Karpas-422 (cell line): Measurements from ENCODE around the gene FGF16. TPM values are rescaled to one million over a fixed set of nuclear protein-coding genes. Genes with fewer than 3 reads are reported as not detected.
"Not testable (repeated sequence)": the region's sequence is repeated elsewhere in the genome, so short reads cannot be mapped to it uniquely, and the experiment has no call there.

Experiments used
- DNase-seq: peaks from one replicate; pipeline ENCODE4 v3.0.0-alpha.2; 2015
- H2AFZ ChIP-seq: fragments of 200-600 bp; sonication (generic); 2 replicates; pipeline ENCODE4 v1.6.1; 2014; ENCODE audit warnings: antibody characterized with exemption, low read length, mixed read lengths
- H3K27ac ChIP-seq: fragments of 200-600 bp; sonication (generic); 2 replicates; pipeline ENCODE4 v1.5.1; 2014; ENCODE audit warnings: mild to moderate bottlenecking, low read length, moderate library complexity
- H3K27me3 ChIP-seq: fragments of 200-600 bp; sonication (generic); 2 replicates; pipeline ENCODE4 v1.6.1; 2014; ENCODE audit warnings: low read length, mixed read lengths
- H3K36me3 ChIP-seq: fragments of 200-600 bp; sonication (generic); 2 replicates; pipeline ENCODE4 v1.6.1; 2014; ENCODE audit warnings: low read length, mixed read lengths; ENCODE audit not compliant: insufficient read depth
- H3K4me1 ChIP-seq: fragments of 200-600 bp; sonication (generic); 2 replicates; pipeline ENCODE4 v1.6.1; 2014; ENCODE audit warnings: mild to moderate bottlenecking, low read length, mixed read lengths
- H3K4me2 ChIP-seq: fragments of 200-600 bp; sonication (generic); 2 replicates; pipeline ENCODE4 v1.6.1; 2014; ENCODE audit warnings: low read length, low read depth, mild to moderate bottlenecking; ENCODE audit not compliant: poor library complexity, severe bottlenecking
- H3K4me3 ChIP-seq: fragments of 200-600 bp; sonication (generic); 2 replicates; pipeline ENCODE4 v1.5.1; 2014; ENCODE audit warnings: mild to moderate bottlenecking, antibody characterized with exemption, low read length, mixed read lengths
- H3K79me2 ChIP-seq: fragments of 200-600 bp; sonication (generic); 2 replicates; pipeline ENCODE4 v1.6.1; 2014; ENCODE audit warnings: mild to moderate bottlenecking, low read length, mixed read lengths
- H3K9ac ChIP-seq: fragments of 200-600 bp; sonication (generic); 2 replicates; pipeline ENCODE4 v1.6.0; 2014; ENCODE audit warnings: low read length
- H3K9me2 ChIP-seq: fragments of 200-600 bp; sonication (generic), shearing (Covaris generic); replicated peaks from 2 replicates; pipeline ENCODE4 v1.6.0; 2014; ENCODE audit warnings: mild to moderate bottlenecking, low read length, moderate library complexity; ENCODE audit not compliant: insufficient read depth
- H3K9me3 ChIP-seq: fragments of 300-700, 200-600 bp; sonication (generic); 2 replicates; pipeline ENCODE4 v1.6.1; 2014; ENCODE audit warnings: low read length, mixed read lengths
- H4K20me1 ChIP-seq: fragments of 200-600 bp; sonication (generic); 2 replicates; pipeline ENCODE4 v1.6.1; 2014; ENCODE audit warnings: mild to moderate bottlenecking, antibody characterized with exemption, low read length, low read depth; ENCODE audit not compliant: insufficient read depth
- total RNA-seq: library from RNA; depleted of rRNA; stranded (reverse); fragments of >200 nt; shearing (Covaris generic); gene quantifications from 2 replicates; pipeline ENCODE4 v1.2.3, GENCODE V29; 2014; ENCODE audit warnings: low replicate concordance; rRNA removed

The FGF16 gene
- total RNA-seq, result not detected in 2 replicates

DNA sequence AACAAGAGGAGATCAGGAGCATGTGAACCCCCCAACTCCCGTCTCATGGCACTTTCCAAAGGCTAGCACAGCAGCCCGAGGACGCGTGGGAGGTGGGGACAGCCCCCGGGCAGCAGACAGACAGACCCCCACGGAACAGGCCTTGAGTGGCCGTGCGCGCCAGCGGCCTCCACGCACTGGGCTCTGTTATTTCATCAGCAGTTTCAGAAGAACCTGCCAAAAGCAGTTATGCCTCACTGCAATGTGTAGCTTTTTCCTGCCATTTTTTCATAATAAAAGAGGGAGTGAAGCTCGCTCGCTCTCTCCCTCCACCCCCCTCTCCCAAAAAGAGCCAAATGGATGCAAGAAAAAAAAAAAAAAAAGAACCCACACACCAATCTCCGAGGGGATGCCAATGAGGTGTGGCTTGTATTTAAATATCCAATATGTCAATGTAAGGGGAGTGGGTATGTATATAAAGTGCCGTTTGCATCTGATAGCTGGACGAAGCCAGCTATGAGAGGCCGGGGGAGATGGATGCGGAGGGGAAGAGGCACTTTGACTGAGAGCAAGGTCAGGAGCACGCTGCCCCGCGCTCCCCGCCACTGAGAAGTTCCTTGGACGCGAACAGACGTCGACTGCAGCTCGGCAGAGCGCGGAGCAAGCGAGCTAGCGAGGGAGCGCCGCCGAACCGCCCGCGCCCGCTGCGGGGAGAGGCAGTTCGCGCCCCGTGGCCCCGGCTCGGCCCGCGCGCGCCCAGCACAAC lies at the start of gene FGF16:
Gene FGF16 (plus strand): TSS at position 482 of the 745 bp plus-strand sequence. CDS start 286 bp downstream, outside the sequence.
- Histone ChIP-seq H3K79me2 (no peaks in the 10 kb centered on the region), H3K9ac (no peak within 1 kb of the TSS), H3K36me3 (no peaks in the 10 kb centered on the region), H3K4me3 (no peak within 1 kb of the TSS), H3K4me2 (no peak within 1 kb of the TSS), H3K27ac (no peak within 1 kb of the TSS), H4K20me1 (no peaks in the 10 kb centered on the region), H2AFZ (no peak within 1 kb of the TSS), H3K4me1 (peaks cover 11% of the 10 kb centered on the region), H3K27me3 (no peaks in the 10 kb centered on the region), H3K9me3 (no peaks in the 10 kb centered on the region), H3K9me2 (no peaks in the 10 kb centered on the region)
- DNase-seq, result no peak

DNA sequence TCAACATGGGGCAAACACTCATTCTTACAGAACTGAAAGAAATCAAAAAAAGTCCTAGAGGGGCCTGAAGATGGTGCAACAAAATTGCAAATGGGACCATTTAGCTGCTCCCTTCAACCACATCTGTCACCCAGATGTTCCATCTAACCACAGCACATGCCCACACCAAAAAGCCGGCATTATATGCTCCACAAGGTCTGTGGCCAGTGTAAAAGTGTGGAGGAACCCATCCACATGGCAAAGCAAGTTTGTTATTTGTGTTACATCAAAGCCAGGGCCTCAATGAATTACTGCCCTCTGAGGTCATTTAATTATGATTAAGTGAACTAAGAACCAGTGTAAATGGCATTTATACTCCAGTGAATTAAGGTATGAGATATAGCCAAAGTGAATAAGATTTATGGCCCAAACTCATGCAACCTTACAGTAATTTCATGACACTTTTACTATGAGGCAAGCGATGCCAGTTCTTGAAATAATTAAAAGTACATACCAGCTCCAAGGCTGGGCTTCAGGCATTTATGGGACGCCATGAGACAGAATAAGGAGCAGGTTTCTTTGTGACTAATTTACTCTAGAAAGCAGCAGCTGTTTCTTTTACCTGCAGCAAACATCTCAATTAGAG lies 48.7 kb upstream of the FGF16 start:
- Histone ChIP-seq H3K9me2 (no peaks in the 10 kb centered on the region), H3K4me1 (no peaks in the 10 kb centered on the region), H3K9ac (no peak overlapping the region), H3K4me3 (no peak overlapping the region), H3K9me3 (no peaks in the 10 kb centered on the region), H2AFZ (no peak overlapping the region), H3K4me2 (no peak overlapping the region), H3K27ac (no peak overlapping the region), H3K27me3 (no peaks in the 10 kb centered on the region), H3K79me2 (no peaks in the 10 kb centered on the region), H3K36me3 (no peaks in the 10 kb centered on the region), H4K20me1 (no peaks in the 10 kb centered on the region)
- DNase-seq, result no peak

DNA sequence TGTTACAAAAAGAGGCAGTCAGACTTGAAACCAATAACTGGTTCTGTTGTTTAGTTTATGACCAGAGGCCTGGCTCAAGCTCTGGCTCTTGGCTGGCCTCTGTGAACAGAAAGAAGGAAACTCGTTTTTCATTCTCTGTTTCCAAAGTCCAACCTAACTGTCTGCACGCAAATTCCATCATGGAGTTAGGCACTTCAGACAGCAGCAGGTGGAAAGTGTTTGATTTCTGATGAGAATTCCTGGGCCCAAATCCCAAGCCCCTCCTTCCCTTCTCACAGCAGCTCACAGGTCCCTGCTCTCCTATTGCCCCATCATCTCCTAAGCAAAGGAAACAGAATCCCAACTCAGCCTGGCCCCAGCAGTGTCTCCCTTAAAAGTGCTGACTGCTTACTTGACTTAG lies 42.8 kb upstream of the FGF16 start:
- Histone ChIP-seq H3K79me2 (no peaks in the 10 kb centered on the region), H2AFZ (no peak overlapping the region), H3K9me2 (no peaks in the 10 kb centered on the region), H3K9me3 (no peaks in the 10 kb centered on the region), H3K4me3 (no peak overlapping the region), H3K27me3 (no peaks in the 10 kb centered on the region), H3K36me3 (no peaks in the 10 kb centered on the region), H4K20me1 (no peaks in the 10 kb centered on the region), H3K4me2 (no peak overlapping the region), H3K9ac (no peak overlapping the region), H3K27ac (no peak overlapping the region), H3K4me1 (no peaks in the 10 kb centered on the region)
- DNase-seq, result no peak

DNA sequence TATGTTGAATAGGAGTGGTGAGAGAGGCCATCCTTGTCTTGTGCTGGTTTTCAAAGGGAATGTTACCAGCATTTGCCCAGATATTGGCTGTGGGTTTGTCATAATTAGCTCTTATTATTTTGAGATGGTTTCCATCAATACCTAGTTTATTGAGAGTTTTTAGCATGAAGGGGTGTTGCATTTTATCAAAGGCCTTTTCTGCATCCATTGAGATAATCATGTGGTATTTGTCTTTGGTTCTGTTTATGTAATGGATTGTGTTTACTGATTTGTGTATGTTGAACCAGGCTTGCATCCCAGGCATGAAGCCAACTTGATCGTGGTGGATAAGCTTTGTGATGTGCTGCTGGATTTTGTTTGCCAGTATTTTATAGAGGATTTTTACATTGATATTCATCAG lies 39.4 kb upstream of the FGF16 start:
- H3K36me3 ChIP-seq, H3K9me3 ChIP-seq, H3K9me2 ChIP-seq, H3K27me3 ChIP-seq, H3K4me1 ChIP-seq, H3K4me2 ChIP-seq, H3K27ac ChIP-seq, DNase-seq, H3K9ac ChIP-seq, H3K4me3 ChIP-seq, H2AFZ ChIP-seq, H4K20me1 ChIP-seq, H3K79me2 ChIP-seq: not testable (repeated sequence)

DNA sequence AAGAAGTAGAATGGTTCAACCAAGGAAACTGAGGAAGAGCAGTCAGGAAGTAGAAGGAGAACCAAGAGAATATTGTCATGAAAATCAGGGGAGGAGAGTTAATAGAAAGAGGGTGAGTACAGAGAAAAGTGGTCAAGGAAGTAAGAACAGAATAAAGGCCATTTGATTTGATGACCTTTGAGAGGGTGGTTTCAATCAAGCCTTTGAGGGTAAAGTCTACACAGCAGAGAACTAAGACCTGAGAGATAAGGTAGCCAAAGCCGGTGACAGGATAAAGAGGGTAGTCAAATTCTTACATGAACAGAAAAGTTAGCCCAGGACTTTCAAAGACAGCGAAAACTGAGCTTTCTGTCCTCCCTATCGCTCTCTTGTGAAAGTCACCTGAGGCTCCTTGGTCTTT lies 34.6 kb upstream of the FGF16 start:
- Histone ChIP-seq H3K4me2 (no peak overlapping the region), H3K4me1 (no peaks in the 10 kb centered on the region), H3K27ac (no peak overlapping the region), H3K4me3 (no peak overlapping the region), H2AFZ (no peak overlapping the region), H3K79me2 (no peaks in the 10 kb centered on the region), H4K20me1 (no peaks in the 10 kb centered on the region), H3K9me2 (no peaks in the 10 kb centered on the region), H3K36me3 (no peaks in the 10 kb centered on the region), H3K27me3 (no peaks in the 10 kb centered on the region), H3K9ac (no peak overlapping the region), H3K9me3 (no peaks in the 10 kb centered on the region)
- no peak for DNase-seq

DNA sequence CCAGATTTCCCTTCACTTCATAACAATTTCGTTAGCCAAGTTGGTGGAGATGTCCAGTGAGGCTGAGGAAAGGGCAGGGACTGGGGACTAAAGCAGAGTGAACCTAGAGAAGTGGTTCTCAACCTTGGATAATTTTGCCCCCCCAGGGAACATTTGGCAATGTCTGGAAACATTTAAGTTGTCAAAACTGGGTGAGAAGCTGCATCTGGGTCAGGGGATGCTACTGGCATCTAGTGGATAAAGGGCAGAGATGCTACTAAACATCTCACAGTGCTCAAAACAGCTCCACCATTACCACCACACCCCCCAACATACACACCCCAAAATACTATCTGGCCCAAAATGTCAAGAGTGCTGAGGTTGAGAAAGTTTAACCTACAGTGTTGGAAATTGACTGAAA lies 32.0 kb upstream of the FGF16 start:
- no peaks in the 10 kb centered on the region for H3K9me2 ChIP-seq
- H4K20me1 ChIP-seq, result no peaks in the 10 kb centered on the region
- H3K27ac ChIP-seq, result no peak overlapping the region
- H3K27me3 ChIP-seq, result no peaks in the 10 kb centered on the region
- H3K4me3 ChIP-seq, result no peak overlapping the region
- H3K9me3 ChIP-seq, result no peaks in the 10 kb centered on the region
- no peak overlapping the region for H2AFZ ChIP-seq
- H3K36me3 ChIP-seq, result no peaks in the 10 kb centered on the region
- peak; percentile 43 for DNase-seq
- H3K4me2 ChIP-seq, result no peak overlapping the region
- H3K4me1 ChIP-seq, result no peaks in the 10 kb centered on the region
- no peak overlapping the region for H3K9ac ChIP-seq
- no peaks in the 10 kb centered on the region for H3K79me2 ChIP-seq

DNA sequence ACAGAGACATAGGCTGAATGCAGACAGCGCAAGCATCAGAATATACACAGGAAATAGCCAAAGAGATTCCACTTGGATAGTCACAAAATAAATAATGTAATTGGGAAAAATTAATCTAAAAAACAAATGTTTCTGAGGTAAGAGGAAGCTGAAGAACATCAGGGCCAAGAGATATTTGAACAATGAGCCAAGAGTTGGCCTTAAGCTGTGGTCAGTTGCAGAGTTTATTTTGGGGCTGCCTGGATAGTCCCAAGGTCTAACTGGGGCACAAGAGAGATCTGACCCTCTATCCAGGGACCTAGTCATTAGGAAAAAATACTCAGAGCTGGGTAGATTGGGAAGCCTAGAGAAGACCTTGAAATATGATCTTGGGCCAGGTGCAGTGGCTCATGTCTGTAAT lies 31.3 kb upstream of the FGF16 start:
- DNase-seq, result no peak
- Histone ChIP-seq H3K9ac (no peak overlapping the region), H3K27ac (no peak overlapping the region), H3K79me2 (no peaks in the 10 kb centered on the region), H3K4me1 (no peaks in the 10 kb centered on the region), H3K9me2 (no peaks in the 10 kb centered on the region), H3K36me3 (no peaks in the 10 kb centered on the region), H3K4me3 (no peak overlapping the region), H3K4me2 (no peak overlapping the region), H2AFZ (no peak overlapping the region), H4K20me1 (no peaks in the 10 kb centered on the region), H3K27me3 (no peaks in the 10 kb centered on the region), H3K9me3 (no peaks in the 10 kb centered on the region)

DNA sequence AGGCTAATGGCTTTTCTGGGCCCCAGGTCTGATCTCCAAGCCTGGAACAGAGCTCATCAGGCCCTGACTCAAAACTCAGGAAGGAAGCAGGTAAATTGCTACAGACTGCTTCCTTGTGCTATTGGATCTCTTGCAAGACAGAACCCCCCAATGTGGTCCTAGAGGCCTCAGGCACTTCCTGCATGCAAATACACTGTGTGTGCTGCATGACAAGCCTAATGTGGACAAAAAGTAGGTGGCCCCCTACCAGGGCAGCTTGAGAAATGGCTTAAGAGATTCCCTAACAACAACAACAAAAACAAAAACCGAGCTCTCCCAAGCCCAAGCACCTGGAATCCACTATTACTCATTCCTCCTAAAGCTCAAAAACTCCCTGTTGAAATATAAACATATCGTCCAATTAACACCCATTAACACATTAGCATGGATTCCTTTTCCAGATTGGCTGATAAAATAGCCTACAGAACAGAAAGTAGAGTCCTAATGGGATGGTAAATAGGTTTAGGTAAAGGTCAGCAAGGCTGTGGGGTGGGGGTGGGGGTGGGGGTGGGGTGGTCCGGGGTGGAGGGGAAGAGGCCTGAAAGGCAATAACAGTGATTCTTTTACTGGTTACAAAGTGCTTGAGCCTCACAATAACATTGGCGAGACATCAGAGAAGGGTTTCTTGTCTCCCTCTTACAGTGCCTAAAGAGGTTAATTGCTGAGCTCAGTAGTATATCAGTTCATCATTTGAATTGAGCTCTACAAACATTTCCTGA lies 24.1 kb upstream of the FGF16 start:
- Histone ChIP-seq H2AFZ (no peak overlapping the region; the same call in 1 of the 2 replicates), H3K4me2 (no peak overlapping the region), H3K27me3 (no peaks in the 10 kb centered on the region), H4K20me1 (no peaks in the 10 kb centered on the region), H3K4me1 (peaks cover 8% of the 10 kb centered on the region), H3K4me3 (no peak overlapping the region), H3K9ac (no peak overlapping the region), H3K79me2 (no peaks in the 10 kb centered on the region), H3K9me3 (no peaks in the 10 kb centered on the region), H3K9me2 (no peaks in the 10 kb centered on the region), H3K36me3 (no peaks in the 10 kb centered on the region), H3K27ac (no peak overlapping the region)
- DNase-seq, result no peak
